Measurements from ENCODE around the gene PTPRT.

DNA sequence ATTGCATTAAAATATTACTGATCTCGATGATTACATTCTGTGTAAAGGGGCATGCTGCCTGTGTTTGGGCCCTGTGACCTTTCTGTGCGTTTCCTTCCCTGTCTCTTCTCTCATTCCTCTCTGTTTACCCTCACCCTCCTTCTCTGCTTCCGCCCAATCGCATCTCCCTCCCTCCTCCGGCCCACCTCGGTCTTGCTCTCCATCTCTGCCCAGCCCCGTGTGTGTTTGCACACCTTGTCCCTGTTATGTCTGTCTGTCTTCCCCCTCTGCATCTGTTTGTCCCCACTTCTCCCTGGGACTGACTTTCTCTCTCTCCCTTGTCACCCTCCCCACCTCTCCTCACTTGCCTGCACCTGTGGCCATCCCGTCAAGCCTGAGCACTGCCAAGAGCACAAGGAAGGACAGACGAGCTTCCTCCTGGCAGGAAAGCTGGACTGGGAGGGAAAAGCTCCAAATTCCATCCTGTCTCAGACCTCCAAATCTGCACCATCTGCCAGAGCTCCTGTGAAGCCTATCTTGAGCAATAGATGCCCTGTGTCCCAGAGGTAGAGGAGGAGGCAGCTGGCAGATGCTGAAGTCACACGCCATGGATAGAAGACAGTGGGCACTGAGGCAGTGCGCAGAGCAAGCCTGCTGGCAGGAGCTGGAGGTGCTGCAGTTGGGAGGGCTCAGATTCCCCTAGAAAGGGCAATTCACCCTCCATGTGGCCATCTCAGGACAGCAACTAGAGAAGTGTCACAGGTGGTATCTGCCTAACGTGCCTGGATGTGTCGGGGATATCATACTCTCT is 172.3 kb downstream of the PTPRT start:
- TF ChIP-seq POLR2AphosphoS5 (IDR thresholded peaks at IDR 0.05; ENCODE audit: borderline replicate concordance, low read depth, low read length) = no peak
- no peak for TF ChIP-seq EZH2 (IDR thresholded peaks at IDR 0.05)
- TF ChIP-seq FOXP2 (optimal IDR thresholded peaks at IDR 0.05; ENCODE audit: control extremely low read depth, extremely low read length, insufficient read depth) = no peak
